ENCODE measurements around the gene ANO7. TPM values are rescaled to one million over a fixed set of nuclear protein-coding genes. Genes with fewer than 3 reads are reported as not detected.

ANO7 gene
- total and polyA plus RNA-seq, 2 of the 8 experiments (the other 6 are each of a cell fraction or from before 2014, with no cell fraction given), result 3.2 to 6.9 TPM

GRCh38 chr2:241216211-241216761, 27.8 kb downstream of the ANO7 start:
- Histone ChIP-seq H4K8ac (ENCODE audit: extremely low read depth, insufficient read depth, low read length) (no peak overlapping the region), H3K23ac (ENCODE audit: insufficient read length) (no peak overlapping the region), H4K20me1 (replicated peaks in 1 of 2; ENCODE audit: control insufficient read depth in 1 of 2, insufficient read depth in 2 of 2, low read length in 2 of 2) (no peaks in the 10 kb centered on the region), H2BK120ac (replicated peaks; ENCODE audit: low read depth, low read length) (no peak overlapping the region), H3K36me3 (ENCODE audit: control insufficient read depth in 2 of 4, insufficient read depth in 4 of 4, low read length in 3 of 4) (no peaks in the 10 kb centered on the region), H2BK20ac (ENCODE audit: low read length) (peak overlapping the region; percentile 48; the same call in 1 of the 2 replicates), H3K27ac (ENCODE audit: low read depth, low read length) (no peak overlapping the region), H3K27me3 (replicated peaks in 1 of 4; ENCODE audit: control insufficient read depth in 3 of 4, extremely low read depth in 1 of 4, insufficient read depth in 3 of 4, low read length in 3 of 4) (no peaks in the 10 kb centered on the region), H2BK5ac (ENCODE audit: low read depth, low read length) (no peak overlapping the region), H3K23me2 (ENCODE audit: low read depth, low read length) (peaks cover 7% of the 10 kb centered on the region; the same call in 1 of the 2 replicates), H3K18ac (ENCODE audit: extremely low read depth, low read length) (no peak overlapping the region; the same call in 1 of the 2 replicates), H3K9me3 (ENCODE audit: insufficient read depth in 2 of 2, low read depth in 1 of 2, low read length in 1 of 2) (no peaks in the 10 kb centered on the region), H3K4me1 (replicated peaks in 1 of 4; ENCODE audit: control insufficient read depth in 3 of 4, insufficient read depth in 4 of 4, low read length in 3 of 4) (peaks cover 0 to 20% (median 10%) of the 10 kb centered on the region in 4 experiments; a peak in 6 of 7 replicates), H2BK15ac (ENCODE audit: low read length) (no peak overlapping the region), H2AK5ac (ENCODE audit: low read depth, low read length) (no peak overlapping the region), H2BK12ac (ENCODE audit: low read depth, low read length) (0 out of 2 replicates have a peak overlapping the region, but pooled peaks have one; percentile 68), H3K79me2 (ENCODE audit: control insufficient read depth in 1 of 2, insufficient read depth in 2 of 2, low read length in 2 of 2) (no peaks in the 10 kb centered on the region; a peak in 2 of 4 replicates), H4K91ac (replicated peaks; ENCODE audit: insufficient read length, low read length) (no peak overlapping the region), H3K4me3 (ENCODE audit: extremely low read depth in 1 of 4, insufficient read depth in 2 of 4, low read depth in 3 of 4, low read length in 4 of 4) (no peak overlapping the region), H3K79me1 (ENCODE audit: low read depth, low read length) (no peaks in the 10 kb centered on the region), H3K14ac (ENCODE audit: insufficient read length) (no peak overlapping the region), H3K4me2 (ENCODE audit: insufficient read depth in 1 of 2, low read depth in 2 of 2, low read length in 2 of 2) (peak overlapping the region in 1 of 2 experiments; percentile 65; a peak in 1 of 4 replicates), H3K9ac (replicated peaks in 1 of 4; ENCODE audit: extremely low read depth in 1 of 4, low read depth in 3 of 4, low read length in 3 of 4) (no peak overlapping the region), H4K5ac (ENCODE audit: insufficient read length, low read depth, low read length) (no peak overlapping the region), H3K56ac (replicated peaks; ENCODE audit: insufficient read length, low read depth, low read length) (no peak overlapping the region), H2AFZ (ENCODE audit: low read length) (no peak overlapping the region), H3K4ac (replicated peaks; ENCODE audit: insufficient read length, low read depth, low read length) (no peak overlapping the region)
- POLR2A ChIA-PET (ENCODE audit: partially characterized antibody), result interaction anchor here (0.7 to 1.5 kb wide), 6 partner anchors 9 to 397 kb away, joined by 3 to 5 read pairs (median 3); no protein-coding TSS in a partner anchor
- no peak for FAIRE-seq
- TF ChIP-seq TEAD4 (IDR thresholded peaks at IDR 0.05; ENCODE audit: low read depth, low read length) (peak; percentile 62; the same call in 1 of the 2 replicates), YY1 (IDR thresholded peaks at IDR 0.05; ENCODE audit: low read depth, low read length) (no peak), RBBP5 (IDR thresholded peaks at IDR 0.05; ENCODE audit: borderline replicate concordance, low read depth, low read length) (no peak), CEBPB (IDR thresholded peaks at IDR 0.05; ENCODE audit: low read depth, low read length) (no peak)
- CTCF ChIA-PET (ENCODE audit: partially characterized antibody), result interaction anchor here (0.9 to 1.6 kb wide), 9 partner anchors 8 to 233 kb away, joined by 3 to 8 read pairs (median 4); no protein-coding TSS in a partner anchor
- DNase-seq (ENCODE audit: low read depth in 1 of 2, low spot score in 2 of 2), result no peak
- 90% methylated on average over 7 of the region's 14 CpGs; no CpG with 5 or more reads in 1 of the 2 experiments for WGBS, 2 experiments (ENCODE audit: extremely low coverage in 1 of 2, insufficient coverage in 1 of 2, insufficient read length in 1 of 2, insufficient replicate concordance in 2 of 2, low coverage in 1 of 2, low lambda C conversion rate in 2 of 2, missing lambda C conversion rate in 1 of 2)
